ENCODE measurements around the gene PPARA. TPM values are rescaled to one million over a fixed set of nuclear protein-coding genes. Genes with fewer than 3 reads are reported as not detected.

Gene PPARA
- total and polyA plus RNA-seq, 2 donors (not counting 3 experiments of a cell fraction or from before 2014, with no cell fraction given), result 3.1 to 10.7 TPM

DNA sequence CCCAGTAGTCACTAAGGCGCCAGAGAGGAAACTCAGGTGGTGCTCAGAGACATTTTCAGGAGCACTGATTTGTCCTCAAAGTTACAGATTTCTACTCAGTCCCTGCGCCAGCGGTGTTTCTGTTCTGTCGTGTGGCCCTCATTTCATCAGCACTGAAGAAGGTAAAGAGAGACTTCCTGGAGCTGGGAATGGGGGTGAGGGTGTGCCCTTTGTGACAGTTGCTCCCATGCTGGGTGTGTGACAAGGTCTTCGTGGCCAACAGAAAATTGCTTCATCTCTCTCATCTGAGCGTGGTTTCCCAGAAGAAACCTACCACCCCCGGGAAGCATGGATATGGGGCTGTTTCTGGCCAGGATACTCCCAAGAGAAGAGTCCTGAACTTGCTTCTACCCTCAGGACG, 2.0 kb upstream of the PPARA start:
- H3K27me3 ChIP-seq (ENCODE audit: control insufficient read depth in 2 of 2, insufficient read depth in 2 of 2, low read length in 2 of 2), result peaks cover 8 to 26% of the 10 kb centered on the region in 2 experiments
- POLR2A ChIA-PET, result no interaction called here
- CTCF ChIA-PET, result interaction anchor here (0.7 to 3.3 kb wide), 2 partner anchors 26 to 165 kb away, joined by 3 to 11 read pairs; no protein-coding TSS in a partner anchor
- H3K79me2 ChIP-seq (ENCODE audit: control insufficient read depth, insufficient read depth, low read length), result no peaks in the 10 kb centered on the region
- no peak overlapping the region for H3K4me2 ChIP-seq (ENCODE audit: insufficient read depth, low read length)
- no peak overlapping the region for H3K4me3 ChIP-seq (replicated peaks in 1 of 3; ENCODE audit: insufficient read depth in 1 of 3, low read depth in 1 of 3, low read length in 3 of 3)
- DNase-seq (ENCODE audit: low read depth, low spot score) (no peak), FAIRE-seq (no peak)
- intact Hi-C loops (cut with micrococcal nuclease) (no loop called here), dilution Hi-C loops (cut with MboI; ENCODE audit: extremely low pct_ligation_motif_present, low sequenced_read_pairs) (no loop called here)
- no TSS peak for BruUV-seq (replicated peaks)
- no peak overlapping the region for H3K27ac ChIP-seq (ENCODE audit: insufficient read depth, low read depth, low read length)
- H3K9me3 ChIP-seq (replicated peaks; ENCODE audit: control insufficient read depth, insufficient read depth, low read length), result no peaks in the 10 kb centered on the region
- TF ChIP-seq, protein P1, sequence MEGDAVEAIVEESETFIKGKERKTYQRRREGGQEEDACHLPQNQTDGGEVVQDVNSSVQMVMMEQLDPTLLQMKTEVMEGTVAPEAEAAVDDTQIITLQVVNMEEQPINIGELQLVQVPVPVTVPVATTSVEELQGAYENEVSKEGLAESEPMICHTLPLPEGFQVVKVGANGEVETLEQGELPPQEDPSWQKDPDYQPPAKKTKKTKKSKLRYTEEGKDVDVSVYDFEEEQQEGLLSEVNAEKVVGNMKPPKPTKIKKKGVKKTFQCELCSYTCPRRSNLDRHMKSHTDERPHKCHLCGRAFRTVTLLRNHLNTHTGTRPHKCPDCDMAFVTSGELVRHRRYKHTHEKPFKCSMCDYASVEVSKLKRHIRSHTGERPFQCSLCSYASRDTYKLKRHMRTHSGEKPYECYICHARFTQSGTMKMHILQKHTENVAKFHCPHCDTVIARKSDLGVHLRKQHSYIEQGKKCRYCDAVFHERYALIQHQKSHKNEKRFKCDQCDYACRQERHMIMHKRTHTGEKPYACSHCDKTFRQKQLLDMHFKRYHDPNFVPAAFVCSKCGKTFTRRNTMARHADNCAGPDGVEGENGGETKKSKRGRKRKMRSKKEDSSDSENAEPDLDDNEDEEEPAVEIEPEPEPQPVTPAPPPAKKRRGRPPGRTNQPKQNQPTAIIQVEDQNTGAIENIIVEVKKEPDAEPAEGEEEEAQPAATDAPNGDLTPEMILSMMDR (IDR thresholded peaks at IDR 0.05; ENCODE audit: extremely low read depth in 1 of 2, insufficient read depth in 1 of 2, low read depth in 1 of 2, low read length in 2 of 2), result no peak
- TF ChIP-seq JUN (IDR thresholded peaks at IDR 0.05; ENCODE audit: borderline replicate concordance, insufficient read depth, insufficient read length, low read depth) (no peak), POLR2A (IDR thresholded peaks at IDR 0.05; ENCODE audit: low read depth, low read length) (no peak), POLR2AphosphoS5 (IDR thresholded peaks at IDR 0.05; ENCODE audit: insufficient read depth, low read depth, low read length) (no peak), GATA2 (IDR thresholded peaks at IDR 0.05; ENCODE audit: insufficient read depth, insufficient read length, low read depth, low read length) (no peak), MAX (IDR thresholded peaks at IDR 0.05; ENCODE audit: insufficient read depth, insufficient read length) (no peak), FOS (IDR thresholded peaks at IDR 0.05; ENCODE audit: borderline replicate concordance, insufficient read depth, low read length) (no peak), EZH2 (IDR thresholded peaks at IDR 0.05; ENCODE audit: borderline replicate concordance, low read depth, low read length, severe bottlenecking) (no peak), MYC (IDR thresholded peaks at IDR 0.05; ENCODE audit: low read depth, low read length) (no peak)
- no peaks in the 10 kb centered on the region for H3K36me3 ChIP-seq (ENCODE audit: control insufficient read depth in 2 of 2, extremely low read depth in 1 of 2, insufficient read depth in 2 of 2, low read length in 2 of 2)
- no peak overlapping the region for H2AFZ ChIP-seq (ENCODE audit: low read depth, low read length)
- H3K4me1 ChIP-seq (ENCODE audit: control insufficient read depth, extremely low read depth, insufficient read depth, low read length), result peaks cover 11% of the 10 kb centered on the region
- H3K9ac ChIP-seq (replicated peaks; ENCODE audit: extremely low read depth, insufficient read depth, low read length), result no peak overlapping the region
- H4K20me1 ChIP-seq (replicated peaks; ENCODE audit: control insufficient read depth, extremely low read depth, insufficient read depth, low read length), result no peaks in the 10 kb centered on the region
- H3K9me1 ChIP-seq (replicated peaks; ENCODE audit: control insufficient read depth, extremely low read depth, insufficient read depth, low read length), result no peaks in the 10 kb centered on the region
